WTC11 (cell line): ENCODE data around the gene NBEA.

Experiments used
- CBFB ChIP-seq: sonication (generic); formaldehyde crosslinking; IDR thresholded peaks from 2 replicates; pipeline ENCODE4 v1.8.1; 2022; ENCODE audit warnings: mild to moderate bottlenecking, low read depth, missing genetic modification reagents
- ETV6 ChIP-seq: sonication (generic); formaldehyde crosslinking; IDR thresholded peaks from 2 replicates; pipeline ENCODE4 v1.8.1; 2022; ENCODE audit warnings: mild to moderate bottlenecking, missing genetic modification reagents
- FOXP4 ChIP-seq: sonication (generic); formaldehyde crosslinking; IDR thresholded peaks from 2 replicates; pipeline ENCODE4 v1.8.0; 2022; ENCODE audit warnings: mild to moderate bottlenecking, missing genetic modification reagents
- MAX ChIP-seq: sonication (generic); formaldehyde crosslinking; IDR thresholded peaks from 2 replicates; pipeline ENCODE4 v1.8.0; 2022; ENCODE audit warnings: mild to moderate bottlenecking, missing genetic modification reagents
- NR2C2 ChIP-seq: sonication (generic); formaldehyde crosslinking; IDR thresholded peaks from 2 replicates; pipeline ENCODE4 v1.8.0; 2022; ENCODE audit warnings: mild to moderate bottlenecking, missing genetic modification reagents
- ZNF121 ChIP-seq: sonication (generic); formaldehyde crosslinking; IDR thresholded peaks from 2 replicates; pipeline ENCODE4 v1.8.0; 2023; ENCODE audit warnings: missing genetic modification reagents
- ZSCAN18 ChIP-seq: fragments of 250-450 bp; sonication (Bioruptor Pico); IDR thresholded peaks from 2 replicates; pipeline ENCODE4 v2.1.2; 2022; ENCODE audit warnings: mild to moderate bottlenecking, moderate library complexity
- TF ChIP-seq, protein P1 (sequence below): fragments of 200-600 bp; IDR thresholded peaks from 2 replicates; pipeline ENCODE4 v1.8.0; 2022; ENCODE audit warnings: antibody characterized with exemption
- TF ChIP-seq, protein P2 (sequence below): sonication (generic); formaldehyde crosslinking; IDR thresholded peaks from 2 replicates; pipeline ENCODE4 v1.8.0; 2022; ENCODE audit warnings: mild to moderate bottlenecking, missing genetic modification reagents
- TF ChIP-seq, protein P3 (sequence below): sonication (generic); formaldehyde crosslinking; IDR thresholded peaks from 2 replicates; pipeline ENCODE4 v1.8.0; 2023; ENCODE audit warnings: missing genetic modification reagents, mild to moderate bottlenecking, borderline replicate concordance

GRCh38 chr13:35687336-35687735 lies 745.3 kb downstream of the NBEA start:
- TF ChIP-seq, protein P1, sequence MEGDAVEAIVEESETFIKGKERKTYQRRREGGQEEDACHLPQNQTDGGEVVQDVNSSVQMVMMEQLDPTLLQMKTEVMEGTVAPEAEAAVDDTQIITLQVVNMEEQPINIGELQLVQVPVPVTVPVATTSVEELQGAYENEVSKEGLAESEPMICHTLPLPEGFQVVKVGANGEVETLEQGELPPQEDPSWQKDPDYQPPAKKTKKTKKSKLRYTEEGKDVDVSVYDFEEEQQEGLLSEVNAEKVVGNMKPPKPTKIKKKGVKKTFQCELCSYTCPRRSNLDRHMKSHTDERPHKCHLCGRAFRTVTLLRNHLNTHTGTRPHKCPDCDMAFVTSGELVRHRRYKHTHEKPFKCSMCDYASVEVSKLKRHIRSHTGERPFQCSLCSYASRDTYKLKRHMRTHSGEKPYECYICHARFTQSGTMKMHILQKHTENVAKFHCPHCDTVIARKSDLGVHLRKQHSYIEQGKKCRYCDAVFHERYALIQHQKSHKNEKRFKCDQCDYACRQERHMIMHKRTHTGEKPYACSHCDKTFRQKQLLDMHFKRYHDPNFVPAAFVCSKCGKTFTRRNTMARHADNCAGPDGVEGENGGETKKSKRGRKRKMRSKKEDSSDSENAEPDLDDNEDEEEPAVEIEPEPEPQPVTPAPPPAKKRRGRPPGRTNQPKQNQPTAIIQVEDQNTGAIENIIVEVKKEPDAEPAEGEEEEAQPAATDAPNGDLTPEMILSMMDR: no peak
- TF ChIP-seq, protein P2, sequence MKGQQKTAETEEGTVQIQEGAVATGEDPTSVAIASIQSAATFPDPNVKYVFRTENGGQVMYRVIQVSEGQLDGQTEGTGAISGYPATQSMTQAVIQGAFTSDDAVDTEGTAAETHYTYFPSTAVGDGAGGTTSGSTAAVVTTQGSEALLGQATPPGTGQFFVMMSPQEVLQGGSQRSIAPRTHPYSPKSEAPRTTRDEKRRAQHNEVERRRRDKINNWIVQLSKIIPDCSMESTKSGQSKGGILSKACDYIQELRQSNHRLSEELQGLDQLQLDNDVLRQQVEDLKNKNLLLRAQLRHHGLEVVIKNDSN (CRISPR knock-in tag): no peak
- TF ChIP-seq MAX (CRISPR knock-in tag): no peak
- TF ChIP-seq ETV6 (CRISPR knock-in tag): no peak
- TF ChIP-seq, protein P3, sequence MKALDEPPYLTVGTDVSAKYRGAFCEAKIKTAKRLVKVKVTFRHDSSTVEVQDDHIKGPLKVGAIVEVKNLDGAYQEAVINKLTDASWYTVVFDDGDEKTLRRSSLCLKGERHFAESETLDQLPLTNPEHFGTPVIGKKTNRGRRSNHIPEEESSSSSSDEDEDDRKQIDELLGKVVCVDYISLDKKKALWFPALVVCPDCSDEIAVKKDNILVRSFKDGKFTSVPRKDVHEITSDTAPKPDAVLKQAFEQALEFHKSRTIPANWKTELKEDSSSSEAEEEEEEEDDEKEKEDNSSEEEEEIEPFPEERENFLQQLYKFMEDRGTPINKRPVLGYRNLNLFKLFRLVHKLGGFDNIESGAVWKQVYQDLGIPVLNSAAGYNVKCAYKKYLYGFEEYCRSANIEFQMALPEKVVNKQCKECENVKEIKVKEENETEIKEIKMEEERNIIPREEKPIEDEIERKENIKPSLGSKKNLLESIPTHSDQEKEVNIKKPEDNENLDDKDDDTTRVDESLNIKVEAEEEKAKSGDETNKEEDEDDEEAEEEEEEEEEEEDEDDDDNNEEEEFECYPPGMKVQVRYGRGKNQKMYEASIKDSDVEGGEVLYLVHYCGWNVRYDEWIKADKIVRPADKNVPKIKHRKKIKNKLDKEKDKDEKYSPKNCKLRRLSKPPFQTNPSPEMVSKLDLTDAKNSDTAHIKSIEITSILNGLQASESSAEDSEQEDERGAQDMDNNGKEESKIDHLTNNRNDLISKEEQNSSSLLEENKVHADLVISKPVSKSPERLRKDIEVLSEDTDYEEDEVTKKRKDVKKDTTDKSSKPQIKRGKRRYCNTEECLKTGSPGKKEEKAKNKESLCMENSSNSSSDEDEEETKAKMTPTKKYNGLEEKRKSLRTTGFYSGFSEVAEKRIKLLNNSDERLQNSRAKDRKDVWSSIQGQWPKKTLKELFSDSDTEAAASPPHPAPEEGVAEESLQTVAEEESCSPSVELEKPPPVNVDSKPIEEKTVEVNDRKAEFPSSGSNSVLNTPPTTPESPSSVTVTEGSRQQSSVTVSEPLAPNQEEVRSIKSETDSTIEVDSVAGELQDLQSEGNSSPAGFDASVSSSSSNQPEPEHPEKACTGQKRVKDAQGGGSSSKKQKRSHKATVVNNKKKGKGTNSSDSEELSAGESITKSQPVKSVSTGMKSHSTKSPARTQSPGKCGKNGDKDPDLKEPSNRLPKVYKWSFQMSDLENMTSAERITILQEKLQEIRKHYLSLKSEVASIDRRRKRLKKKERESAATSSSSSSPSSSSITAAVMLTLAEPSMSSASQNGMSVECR: no peak
- no peak for TF ChIP-seq FOXP4 (CRISPR knock-in tag)
- TF ChIP-seq ZNF121 (CRISPR knock-in tag): no peak
- no peak for TF ChIP-seq NR2C2 (CRISPR knock-in tag)
- no peak for TF ChIP-seq ZSCAN18 (CRISPR knock-in tag)
- no peak for TF ChIP-seq CBFB
